Suprapubic skin (tissue), 4 donors: ENCODE results near the gene OSM. TPM values are rescaled to one million over a fixed set of nuclear protein-coding genes. Genes with fewer than 3 reads are reported as not detected.
A peak's percentile ranks its signal among the peaks of the same experiment; 100 is the strongest.

Source experiments
- DNase-seq, 2 donors: peaks; one replicate each; pipeline ENCODE4 v3.0.0-alpha.2; 2019; ENCODE audit warnings: low spot score in 2 of 2
- H3K27ac ChIP-seq: fragments of 200-600 bp; sonication (generic); one replicate; pipeline ENCODE4 v1.5.1; 2019
- H3K27me3 ChIP-seq: fragments of 200-600 bp; sonication (generic); one replicate; pipeline ENCODE4 v1.5.1; 2019
- H3K36me3 ChIP-seq: fragments of 200-600 bp; sonication (generic); one replicate; pipeline ENCODE4 v1.5.1; 2019
- H3K4me1 ChIP-seq: fragments of 200-600 bp; sonication (generic); one replicate; pipeline ENCODE4 v1.5.1; 2019
- H3K4me3 ChIP-seq: fragments of 200-600 bp; sonication (generic); one replicate; pipeline ENCODE4 v1.5.1; 2019; ENCODE audit warnings: mild to moderate bottlenecking
- H3K9me3 ChIP-seq: fragments of 200-600 bp; sonication (generic); one replicate; pipeline ENCODE4 v1.5.1; 2019
- CTCF ChIP-seq, 2 donors: fragments of 200-600 bp in 1 of 2; fragments of 450-650 bp in 1 of 2; sonication (generic) in 1 of 2; IDR thresholded peaks; one replicate each; pipeline ENCODE4 v1.5.1; 2016 to 2019; ENCODE audit warnings: antibody characterized with exemption in 2 of 2, mild to moderate bottlenecking in 1 of 2, moderate library complexity in 1 of 2
- EP300 ChIP-seq: sonication (generic); formaldehyde crosslinking; IDR thresholded peaks from one replicate; pipeline ENCODE4 v1.6.1; 2017; ENCODE audit warnings: antibody characterized with exemption
- POLR2A ChIP-seq, 2 donors: fragments of 450-650 bp; IDR thresholded peaks; one replicate each; pipeline ENCODE4 v1.6.1; 2017; ENCODE audit warnings: antibody characterized with exemption in 2 of 2, mild to moderate bottlenecking in 2 of 2, moderate library complexity in 2 of 2
- POLR2AphosphoS5 ChIP-seq, 3 donors: sonication (generic); formaldehyde crosslinking; IDR thresholded peaks; one replicate each; pipeline ENCODE4 v1.6.1; 2017; ENCODE audit warnings: antibody characterized with exemption in 3 of 3
- WGBS: methylation state at CpG from one replicate; pipeline ENCODE4 v1.1.5; 2018; 5-methylcytosine and 5-hydroxymethylcytosine counted together
- total RNA-seq, 4 donors: library from RNA; depleted of rRNA; stranded (reverse); fragments of >200 nt; gene quantifications; one replicate each; pipeline ENCODE4 v1.1.0, GENCODE V29; 2016

The OSM gene
- total RNA-seq, 4 donors from 2014 or later, result 0.34 TPM; not detected in 3

- no peaks in the 10 kb centered on the region for H3K9me3 ChIP-seq
- H3K4me1 ChIP-seq, result peaks cover 79% of the 10 kb centered on the region
- H3K36me3 ChIP-seq, result peaks cover 56% of the 10 kb centered on the region
- H3K27me3 ChIP-seq, result no peaks in the 10 kb centered on the region
- 66% methylated on average over 17 of the region's 18 CpGs for WGBS
- DNase-seq, result no peak
- H3K4me3 ChIP-seq, result no peak overlapping the region
- TF ChIP-seq POLR2A (IDR thresholded peaks at IDR 0.05) (no peak), POLR2AphosphoS5 (IDR thresholded peaks at IDR 0.05) (no peak), CTCF (IDR thresholded peaks at IDR 0.05) (no peak), EP300 (no peak)
- peak overlapping the region; percentile 92 for H3K27ac ChIP-seq
Observed at GRCh38 chr22:30292069-30292970, 25.7 kb upstream of the OSM start.

GRCh38 chr22:30291058-30291892, 24.6 kb upstream of the OSM start:
- Histone ChIP-seq H3K4me1 (peaks cover 69% of the 10 kb centered on the region), H3K27ac (peak overlapping the region; percentile 92), H3K36me3 (peaks cover 49% of the 10 kb centered on the region), H3K27me3 (no peaks in the 10 kb centered on the region), H3K4me3 (no peak overlapping the region), H3K9me3 (no peaks in the 10 kb centered on the region)
- WGBS, result 55% methylated on average over 11 of the region's 13 CpGs
- TF ChIP-seq POLR2A (IDR thresholded peaks at IDR 0.05), result no peak
- peak; percentile 66 to 98 (median 86) for TF ChIP-seq POLR2AphosphoS5 (IDR thresholded peaks at IDR 0.05)
- TF ChIP-seq CTCF (IDR thresholded peaks at IDR 0.05), result no peak
- peak; percentile 86 for TF ChIP-seq EP300
- peak; percentile 92 to 94 for DNase-seq

GRCh38 chr22:30290342-30291057, 23.8 kb upstream of the OSM start:
- TF ChIP-seq EP300 (no peak), CTCF (IDR thresholded peaks at IDR 0.05) (no peak), POLR2A (IDR thresholded peaks at IDR 0.05) (no peak), POLR2AphosphoS5 (IDR thresholded peaks at IDR 0.05) (no peak)
- Histone ChIP-seq H3K27ac (peak overlapping the region; percentile 92), H3K9me3 (no peaks in the 10 kb centered on the region), H3K36me3 (peaks cover 49% of the 10 kb centered on the region), H3K27me3 (no peaks in the 10 kb centered on the region), H3K4me1 (peaks cover 65% of the 10 kb centered on the region), H3K4me3 (peak overlapping the region; percentile 88)
- DNase-seq, result no peak
- WGBS, result 30% methylated on average over 2 of the region's 3 CpGs

- Histone ChIP-seq H3K36me3 (peaks cover 49% of the 10 kb centered on the region), H3K4me3 (peak overlapping the region; percentile 88), H3K27ac (peak overlapping the region; percentile 92), H3K9me3 (no peaks in the 10 kb centered on the region), H3K27me3 (no peaks in the 10 kb centered on the region), H3K4me1 (peaks cover 65% of the 10 kb centered on the region)
- no peak for DNase-seq
- TF ChIP-seq CTCF (IDR thresholded peaks at IDR 0.05) (no peak), POLR2A (IDR thresholded peaks at IDR 0.05) (no peak), EP300 (no peak), POLR2AphosphoS5 (IDR thresholded peaks at IDR 0.05) (no peak)
- 13% methylated on average over 5 of the region's 12 CpGs for WGBS
Observed at GRCh38 chr22:30289980-30290313, 23.3 kb upstream of the OSM start.
